NCI-H345 (cell line): ENCODE results near the gene TEDC2.
A peak's percentile ranks its signal among the peaks of the same experiment; 100 is the strongest.

Source experiments
- DNase-seq: peaks from one replicate; lab custom pipeline; 2025; lab: John Stamatoyannopoulos, UW

Gene TEDC2

GRCh38 chr16:2494616-2495015, 34.7 kb downstream of the TEDC2 start:
- no peak for DNase-seq

GRCh38 chr16:2495041-2495440, 35.1 kb downstream of the TEDC2 start:
- DNase-seq = no peak

- no peak for DNase-seq
Observed at GRCh38 chr16:2496223-2497115, 36.6 kb downstream of the TEDC2 start.

GRCh38 chr16:2497116-2497630, 37.3 kb downstream of the TEDC2 start:
- DNase-seq = no peak

GRCh38 chr16:2497695-2498484, 38.0 kb downstream of the TEDC2 start:
- no peak for DNase-seq

- no peak for DNase-seq
Observed at GRCh38 chr16:2498531-2499253, 38.8 kb downstream of the TEDC2 start.

- DNase-seq = no peak
Observed at GRCh38 chr16:2499454-2499853, 39.5 kb downstream of the TEDC2 start.

GRCh38 chr16:2499890-2500429, 40.1 kb downstream of the TEDC2 start:
- DNase-seq = no peak

GRCh38 chr16:2500430-2500917, 40.6 kb downstream of the TEDC2 start:
- DNase-seq = no peak

- peak; percentile 78 for DNase-seq
Observed at GRCh38 chr16:2500918-2501750, 41.2 kb downstream of the TEDC2 start.

GRCh38 chr16:2501946-2502895, 42.3 kb downstream of the TEDC2 start:
- no peak for DNase-seq

GRCh38 chr16:2505695-2506094, 45.8 kb downstream of the TEDC2 start:
- DNase-seq = no peak

GRCh38 chr16:2507052-2507659, 47.2 kb downstream of the TEDC2 start:
- no peak for DNase-seq

- no peak for DNase-seq
Observed at GRCh38 chr16:2507665-2508064, 47.8 kb downstream of the TEDC2 start.

GRCh38 chr16:2508722-2509400, 49.0 kb downstream of the TEDC2 start:
- DNase-seq = no peak

- no peak for DNase-seq
Observed at GRCh38 chr16:2511128-2511800, 51.4 kb downstream of the TEDC2 start.

- DNase-seq = no peak
Observed at GRCh38 chr16:2511996-2512734, 52.3 kb downstream of the TEDC2 start.
